Neutrophil (primary cell): ENCODE results near the gene PLIN4.
"Not testable (repeated sequence)": the region's sequence is repeated elsewhere in the genome, so short reads cannot be mapped to it uniquely, and the experiment has no call there.

Experiments
- H3K27ac ChIP-seq: fragments of 200-600 bp; sonication (generic); 2 replicates; pipeline ENCODE4 v1.5.1; 2016; ENCODE audit warnings: mild to moderate bottlenecking, moderate library complexity
- H3K27me3 ChIP-seq: fragments of 200-600 bp; sonication (generic); 2 replicates; pipeline ENCODE4 v1.6.0; 2016; ENCODE audit warnings: mild to moderate bottlenecking
- H3K36me3 ChIP-seq: fragments of 200-600 bp; sonication (generic); 2 replicates; pipeline ENCODE4 v1.5.1; 2017
- H3K4me1 ChIP-seq, 2 experiments: fragments of 200-600 bp in 1 of 2; sonication (generic) in 1 of 2; 1 replicate in 1 of 2; 2 replicates in 1 of 2; pipeline versions ENCODE4 v1.5.1 to v1.6.1; 2013 to 2016; ENCODE audit warnings: low read depth in 1 of 2, low read length in 1 of 2, mild to moderate bottlenecking in 1 of 2, moderate library complexity in 1 of 2; ENCODE audit not compliant: control insufficient read depth in 1 of 2, insufficient read depth in 1 of 2
- H3K4me3 ChIP-seq, 2 experiments: fragments of 200-600 bp in 1 of 2; sonication (generic) in 1 of 2; 1 replicate in 1 of 2; 2 replicates in 1 of 2; pipeline ENCODE4 v1.5.1; 2013 to 2016; ENCODE audit warnings: low read depth in 1 of 2, low read length in 1 of 2, mild to moderate bottlenecking in 1 of 2, moderate library complexity in 1 of 2
- H3K9me3 ChIP-seq: fragments of 200-600 bp; sonication (generic); 2 replicates; pipeline ENCODE4 v1.5.1; 2016
- CTCF ChIP-seq: fragments of 200-600 bp; sonication (generic); IDR thresholded peaks from 2 replicates; pipeline ENCODE4 v1.5.1; 2016; ENCODE audit warnings: antibody characterized with exemption

PLIN4 gene

GRCh38 chr19:4518345-4519171, at the start of gene PLIN4:
Gene PLIN4, minus strand, starts transcription at chr19:4518486. Its CDS starts 214 bp downstream, at chr19:4518272.
- Histone ChIP-seq H3K4me3 (no peak within 1 kb of the TSS), H3K9me3 (no peaks in the 10 kb centered on the region), H3K36me3 (peaks cover 44% of the 10 kb centered on the region), H3K27me3 (no peaks in the 10 kb centered on the region), H3K27ac (peak within 1 kb of the TSS; percentile 29), H3K4me1 (peaks cover 14 to 15% of the 10 kb centered on the region in 2 experiments)
- TF ChIP-seq CTCF, result no peak

GRCh38 chr19:4567584-4568071, 49.3 kb upstream of the PLIN4 start:
- Histone ChIP-seq H3K9me3 (no peaks in the 10 kb centered on the region), H3K27ac (peak overlapping the region; percentile 79), H3K27me3 (no peaks in the 10 kb centered on the region), H3K4me3 (no peak overlapping the region), H3K36me3 (no peaks in the 10 kb centered on the region), H3K4me1 (peaks cover 44 to 52% of the 10 kb centered on the region in 2 experiments)
- TF ChIP-seq CTCF, result peak; percentile 62

- TF ChIP-seq CTCF, result no peak
- no peak overlapping the region for H3K4me3 ChIP-seq
- no peak overlapping the region for H3K27ac ChIP-seq
- H3K9me3 ChIP-seq, result no peaks in the 10 kb centered on the region
- no peaks in the 10 kb centered on the region for H3K27me3 ChIP-seq
- peaks cover 54 to 62% of the 10 kb centered on the region in 2 experiments for H3K4me1 ChIP-seq
- no peaks in the 10 kb centered on the region for H3K36me3 ChIP-seq
Measured at GRCh38 chr19:4566402-4567051, 48.2 kb upstream of the PLIN4 start.

GRCh38 chr19:4563562-4563961, 45.3 kb upstream of the PLIN4 start:
- Histone ChIP-seq H3K4me1 (peaks cover 76 to 80% of the 10 kb centered on the region in 2 experiments), H3K27ac (peak overlapping the region; percentile 91), H3K4me3 (peak overlapping the region in 1 of 2 experiments; percentile 28)
- not testable (repeated sequence) for H3K36me3 ChIP-seq, H3K27me3 ChIP-seq, H3K9me3 ChIP-seq

GRCh38 chr19:4562085-4562484, 43.8 kb upstream of the PLIN4 start:
- H3K4me1 ChIP-seq, result peaks cover 72 to 77% of the 10 kb centered on the region in 2 experiments
- peak overlapping the region; percentile 91 for H3K27ac ChIP-seq
- not testable (repeated sequence) for H3K27me3 ChIP-seq, H3K36me3 ChIP-seq, H3K9me3 ChIP-seq
- H3K4me3 ChIP-seq, result peak overlapping the region; percentile 16 to 36

- no peaks in the 10 kb centered on the region for H3K9me3 ChIP-seq
- no peaks in the 10 kb centered on the region for H3K36me3 ChIP-seq
- peak within 1 kb of the TSS; percentile 91 for H3K27ac ChIP-seq
- no peak for TF ChIP-seq CTCF
- H3K27me3 ChIP-seq, result no peaks in the 10 kb centered on the region
- peaks cover 70 to 73% of the 10 kb centered on the region in 2 experiments for H3K4me1 ChIP-seq
- H3K4me3 ChIP-seq, result peak within 1 kb of the TSS; percentile 40 to 60
Measured at GRCh38 chr19:4559569-4559968, 41.3 kb upstream of the PLIN4 start, which contains the start of gene SEMA6B. Gene SEMA6B, minus strand, starts transcription at chr19:4559684. Its CDS starts 1,227 bp downstream, at chr19:4558457.
